Hepatocyte (in vitro differentiated cells): ENCODE measurements around the gene CDC37L1. TPM values are rescaled to one million over a fixed set of nuclear protein-coding genes. Genes with fewer than 3 reads are reported as not detected.

ENCODE experiments used
- DNase-seq: peaks from one replicate; pipeline ENCODE4 v3.0.0-alpha.2; 2016; ENCODE audit warnings: low spot score
- H2AFZ ChIP-seq: fragments of 200-600 bp; sonication (generic); 2 replicates; pipeline ENCODE4 v1.6.0; 2016; ENCODE audit warnings: antibody characterized with exemption, mild to moderate bottlenecking
- H3K27ac ChIP-seq: fragments of 200-600 bp; sonication (generic); 2 replicates; pipeline ENCODE4 v1.5.1; 2016; ENCODE audit warnings: mild to moderate bottlenecking
- H3K27me3 ChIP-seq: fragments of 200-600 bp; sonication (generic); 2 replicates; pipeline ENCODE4 v1.6.1; 2016
- H3K36me3 ChIP-seq: fragments of 200-600 bp; sonication (generic); replicated peaks from 2 replicates; pipeline ENCODE4 v1.5.1; 2016; ENCODE audit warnings: low read depth; ENCODE audit not compliant: insufficient read depth
- H3K4me1 ChIP-seq: fragments of 200-600 bp; sonication (generic); 2 replicates; pipeline ENCODE4 v1.5.1; 2016; ENCODE audit warnings: mild to moderate bottlenecking, moderate library complexity; ENCODE audit not compliant: insufficient read depth
- H3K4me2 ChIP-seq: fragments of 200-600 bp; sonication (generic); 2 replicates; pipeline ENCODE4 v1.6.0; 2016
- H3K4me3 ChIP-seq: fragments of 200-600 bp; sonication (generic); 2 replicates; pipeline ENCODE4 v1.5.1; 2016; ENCODE audit warnings: mild to moderate bottlenecking
- H3K79me2 ChIP-seq: fragments of 200-600 bp; sonication (generic); 2 replicates; pipeline ENCODE4 v1.6.0; 2017; ENCODE audit warnings: mild to moderate bottlenecking
- H3K9me2 ChIP-seq: fragments of 200-600 bp; sonication (generic); replicated peaks from 2 replicates; pipeline ENCODE4 v1.6.0; 2017; ENCODE audit warnings: mild to moderate bottlenecking; ENCODE audit not compliant: insufficient read depth
- H3K9me3 ChIP-seq: fragments of 200-600 bp; sonication (generic); 2 replicates; pipeline ENCODE4 v1.5.1; 2016; ENCODE audit warnings: low read depth, mild to moderate bottlenecking
- H4K20me1 ChIP-seq: fragments of 200-600 bp; sonication (generic); 2 replicates; pipeline ENCODE4 v1.6.0; 2016; ENCODE audit warnings: mild to moderate bottlenecking; ENCODE audit not compliant: insufficient read depth, poor library complexity, severe bottlenecking
- CTCF ChIP-seq: fragments of 200-600 bp; sonication (generic); IDR thresholded peaks from 2 replicates; pipeline ENCODE4 v1.5.1; 2016; ENCODE audit warnings: antibody characterized with exemption, mild to moderate bottlenecking; ENCODE audit not compliant: poor library complexity
- EZH2 ChIP-seq: fragments of 200-600 bp; sonication (generic); IDR thresholded peaks from 2 replicates; pipeline ENCODE4 v1.6.1; 2016; ENCODE audit warnings: antibody characterized with exemption, mild to moderate bottlenecking, borderline replicate concordance
- EZH2phosphoT487 ChIP-seq: fragments of 200-600 bp; sonication (generic); IDR thresholded peaks from one replicate; pipeline ENCODE4 v1.6.1; 2018; ENCODE audit warnings: antibody characterized with exemption, mild to moderate bottlenecking, low read depth, moderate library complexity; ENCODE audit not compliant: unreplicated experiment, severe bottlenecking
- WGBS: methylation state at CpG from one replicate; pipeline ENCODE4 v1.1.6; 2016; ENCODE audit warnings: low lambda C conversion rate; ENCODE audit errors: missing lambda C conversion rate; 5-methylcytosine and 5-hydroxymethylcytosine counted together
- polyA plus RNA-seq: library from polyadenylated mRNA; unstranded; fragments of >200 nt; fragmentation: Nextera tagmentation; extraction: Ambion mirVana; gene quantifications from 2 replicates; pipeline ENCODE4 v1.2.1, GENCODE V29; 2016
- total RNA-seq: library from RNA; depleted of rRNA; stranded (reverse); fragments of >200 nt; gene quantifications from 2 replicates; pipeline ENCODE4 v1.2.3, GENCODE V29; 2014

The CDC37L1 gene
- total and polyA plus RNA-seq, 2 experiments from 2014 or later: 17.2 to 25.5 TPM

GRCh38 chr9:4717815-4718214 is 38.4 kb downstream of the CDC37L1 start:
- Histone ChIP-seq H3K9me2 (no peaks in the 10 kb centered on the region), H3K27ac (no peak overlapping the region), H3K9me3 (no peaks in the 10 kb centered on the region), H3K36me3 (no peaks in the 10 kb centered on the region), H3K4me3 (no peak overlapping the region), H3K4me1 (no peaks in the 10 kb centered on the region), H3K79me2 (peaks cover 10% of the 10 kb centered on the region), H3K27me3 (no peaks in the 10 kb centered on the region), H3K4me2 (no peak overlapping the region), H4K20me1 (peaks cover 5% of the 10 kb centered on the region), H2AFZ (no peak overlapping the region)
- DNase-seq: no peak
- TF ChIP-seq CTCF (no peak), EZH2phosphoT487 (no peak), EZH2 (no peak)
- WGBS: 93% methylated on average over 4 of the region's 4 CpGs

GRCh38 chr9:4718911-4719310 is 39.5 kb downstream of the CDC37L1 start:
- Histone ChIP-seq H3K27me3 (no peaks in the 10 kb centered on the region), H3K9me3 (no peaks in the 10 kb centered on the region), H3K36me3 (no peaks in the 10 kb centered on the region), H3K4me1 (no peaks in the 10 kb centered on the region), H3K27ac (no peak overlapping the region), H3K79me2 (peaks cover 21% of the 10 kb centered on the region), H3K4me2 (no peak overlapping the region), H2AFZ (no peak overlapping the region), H4K20me1 (peaks cover 5% of the 10 kb centered on the region), H3K4me3 (no peak overlapping the region), H3K9me2 (no peaks in the 10 kb centered on the region)
- TF ChIP-seq EZH2phosphoT487 (no peak), CTCF (no peak), EZH2 (no peak)
- no peak for DNase-seq
- WGBS: 88% methylated on average over 6 of the region's 6 CpGs

- Histone ChIP-seq H3K9me3 (no peaks in the 10 kb centered on the region), H3K79me2 (peaks cover 46% of the 10 kb centered on the region), H3K4me3 (no peak overlapping the region), H3K36me3 (no peaks in the 10 kb centered on the region), H3K27me3 (no peaks in the 10 kb centered on the region), H3K4me2 (no peak overlapping the region), H2AFZ (no peak overlapping the region), H4K20me1 (peaks cover 19% of the 10 kb centered on the region), H3K27ac (no peak overlapping the region), H3K9me2 (no peaks in the 10 kb centered on the region), H3K4me1 (no peaks in the 10 kb centered on the region)
- no peak for TF ChIP-seq EZH2phosphoT487
- no peak for TF ChIP-seq EZH2
- TF ChIP-seq CTCF: no peak
- whole genome bisulfite sequencing: 96% methylated on average over 4 of the region's 4 CpGs
- no peak for DNase-seq
Measured at GRCh38 chr9:4721736-4722135, 42.4 kb downstream of the CDC37L1 start.
